ENCODE measurements around the gene PCDHGA1.

Gene PCDHGA1

DNA sequence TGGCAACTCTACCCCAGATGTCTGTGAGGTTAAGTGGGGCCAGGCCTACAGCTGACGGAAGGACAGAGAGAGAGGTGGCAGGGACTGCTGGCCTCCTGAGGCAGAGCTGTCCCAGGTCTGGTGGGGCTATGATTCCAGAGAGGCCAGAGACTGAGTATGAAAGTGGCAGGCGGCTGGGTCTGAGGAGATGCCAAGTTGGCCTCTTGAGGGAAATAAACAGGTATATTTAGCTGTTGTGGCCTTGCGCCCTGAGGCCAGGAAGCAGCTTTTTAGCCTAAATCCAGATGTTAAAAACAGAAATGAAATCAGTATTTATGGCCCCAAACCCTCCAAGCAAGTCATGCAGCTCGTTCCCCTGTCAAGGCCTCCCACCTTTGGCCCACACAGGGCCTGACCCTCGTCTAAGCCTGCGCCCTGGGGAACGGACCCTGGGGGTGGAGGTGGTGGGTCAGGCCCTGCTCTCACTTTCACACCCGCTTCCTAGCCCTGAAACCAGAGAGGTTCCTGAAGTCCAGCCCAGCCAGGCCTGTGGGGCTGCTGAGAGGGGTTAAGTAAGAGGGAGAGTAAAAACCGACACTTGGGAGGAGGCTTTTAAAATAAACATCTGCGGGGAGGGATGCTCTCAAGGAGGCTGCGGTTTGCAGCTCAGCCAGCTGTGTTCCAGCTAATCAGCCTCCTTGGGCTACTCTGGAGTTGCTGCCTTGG, 177.2 kb downstream of the PCDHGA1 start:
- TF ChIP-seq, protein P1, sequence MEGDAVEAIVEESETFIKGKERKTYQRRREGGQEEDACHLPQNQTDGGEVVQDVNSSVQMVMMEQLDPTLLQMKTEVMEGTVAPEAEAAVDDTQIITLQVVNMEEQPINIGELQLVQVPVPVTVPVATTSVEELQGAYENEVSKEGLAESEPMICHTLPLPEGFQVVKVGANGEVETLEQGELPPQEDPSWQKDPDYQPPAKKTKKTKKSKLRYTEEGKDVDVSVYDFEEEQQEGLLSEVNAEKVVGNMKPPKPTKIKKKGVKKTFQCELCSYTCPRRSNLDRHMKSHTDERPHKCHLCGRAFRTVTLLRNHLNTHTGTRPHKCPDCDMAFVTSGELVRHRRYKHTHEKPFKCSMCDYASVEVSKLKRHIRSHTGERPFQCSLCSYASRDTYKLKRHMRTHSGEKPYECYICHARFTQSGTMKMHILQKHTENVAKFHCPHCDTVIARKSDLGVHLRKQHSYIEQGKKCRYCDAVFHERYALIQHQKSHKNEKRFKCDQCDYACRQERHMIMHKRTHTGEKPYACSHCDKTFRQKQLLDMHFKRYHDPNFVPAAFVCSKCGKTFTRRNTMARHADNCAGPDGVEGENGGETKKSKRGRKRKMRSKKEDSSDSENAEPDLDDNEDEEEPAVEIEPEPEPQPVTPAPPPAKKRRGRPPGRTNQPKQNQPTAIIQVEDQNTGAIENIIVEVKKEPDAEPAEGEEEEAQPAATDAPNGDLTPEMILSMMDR (IDR thresholded peaks at IDR 0.05; ENCODE audit: control extremely low read depth, extremely low read depth, low read depth, missing control alignments), result no peak
- peak; percentile 63 for DNase-seq (ENCODE audit: extremely low spot score)
- POLR2A ChIA-PET, result no interaction called here
- CTCF ChIA-PET, result interaction anchor here (0.9 to 14.8 kb wide), 19 partner anchors 8 to 177 kb away, joined by 3 to 214 read pairs (median 5); partner anchors contain the start of genes PCDHGA1, PCDHGA10, PCDHGA11 and PCDHGB7

DNA sequence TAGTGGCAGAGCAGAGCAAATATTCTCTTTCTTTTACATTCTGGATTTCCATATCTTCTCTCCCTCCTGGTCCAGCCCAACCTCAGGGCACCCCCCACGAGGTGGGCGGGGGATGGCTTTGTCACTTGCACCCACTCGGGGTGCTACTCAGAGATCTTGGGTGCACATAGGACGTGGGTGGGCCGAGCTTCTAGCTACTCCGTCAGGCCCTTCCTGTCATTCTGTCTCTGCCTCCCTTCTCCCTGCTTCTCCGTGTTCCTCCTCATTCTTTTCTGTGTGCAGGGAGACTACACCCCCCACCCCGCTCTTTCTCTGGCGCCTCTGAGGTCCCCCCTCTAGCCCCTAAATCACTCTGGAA, 178.1 kb downstream of the PCDHGA1 start:
- ChIA-PET CTCF (interaction anchor here (0.9 to 14.8 kb wide), 16 partner anchors 9 to 178 kb away, joined by 3 to 214 read pairs (median 8); partner anchors contain the start of genes PCDHGA1, PCDHGA10, PCDHGA11 and PCDHGB7), POLR2A (no interaction called here)
- TF ChIP-seq, protein P1 (IDR thresholded peaks at IDR 0.05; ENCODE audit: control extremely low read depth, extremely low read depth, low read depth, missing control alignments), result no peak
- no peak for DNase-seq (ENCODE audit: extremely low spot score)

DNA sequence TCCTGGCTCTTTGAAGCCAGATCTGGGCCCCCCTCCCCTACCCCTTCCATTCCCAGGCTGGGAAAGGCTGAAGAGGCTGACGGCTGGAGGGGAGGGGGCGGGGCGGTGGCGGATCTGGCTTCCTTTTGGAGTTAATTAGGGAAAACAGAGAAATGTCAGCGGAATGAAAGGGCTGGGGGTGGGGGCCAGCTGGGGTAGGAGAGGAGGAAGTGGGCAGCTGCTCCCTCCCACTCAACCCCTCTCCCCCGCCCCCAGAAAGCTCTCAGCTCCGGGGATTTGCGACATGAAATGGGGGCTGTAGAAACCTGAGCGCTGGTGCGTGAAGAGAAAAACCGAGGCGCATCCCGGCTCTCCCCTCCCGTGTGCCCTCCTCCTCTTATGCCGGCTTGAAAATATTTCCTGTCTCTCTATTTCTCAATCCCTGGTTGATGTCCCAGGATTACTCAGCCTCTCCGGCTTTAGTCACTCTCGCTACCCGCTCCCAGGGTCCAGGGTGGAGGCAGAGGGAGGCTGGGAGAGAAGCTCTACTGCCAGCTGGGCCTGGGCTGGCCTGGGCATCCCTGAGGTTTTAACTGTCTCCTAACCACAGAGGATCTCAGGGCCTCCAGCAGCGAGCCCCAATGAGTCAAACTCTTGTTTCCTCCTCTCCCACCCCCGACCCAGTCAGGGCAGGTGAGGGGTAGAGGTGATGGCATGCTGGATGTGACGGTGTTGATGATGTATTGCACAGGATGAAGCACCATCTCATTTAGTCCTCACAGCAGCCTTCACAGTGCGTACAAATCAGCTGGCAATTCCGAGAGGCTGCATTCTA, 178.7 kb downstream of the PCDHGA1 start:
- ChIA-PET POLR2A (interaction anchor here (0.6 kb wide), 1 partner anchor 19 kb away, joined by 3 read pairs; no protein-coding TSS in a partner anchor), CTCF (interaction anchor here (0.7 to 14.8 kb wide), 19 partner anchors 9 to 180 kb away, joined by 3 to 214 read pairs (median 4); partner anchors contain the start of genes DIAPH1, PCDHGA1, PCDHGA10 and PCDHGA11)
- TF ChIP-seq, protein P1 (IDR thresholded peaks at IDR 0.05; ENCODE audit: control extremely low read depth, extremely low read depth, low read depth, missing control alignments), result no peak
- DNase-seq (ENCODE audit: extremely low spot score), result peak; percentile 38

DNA sequence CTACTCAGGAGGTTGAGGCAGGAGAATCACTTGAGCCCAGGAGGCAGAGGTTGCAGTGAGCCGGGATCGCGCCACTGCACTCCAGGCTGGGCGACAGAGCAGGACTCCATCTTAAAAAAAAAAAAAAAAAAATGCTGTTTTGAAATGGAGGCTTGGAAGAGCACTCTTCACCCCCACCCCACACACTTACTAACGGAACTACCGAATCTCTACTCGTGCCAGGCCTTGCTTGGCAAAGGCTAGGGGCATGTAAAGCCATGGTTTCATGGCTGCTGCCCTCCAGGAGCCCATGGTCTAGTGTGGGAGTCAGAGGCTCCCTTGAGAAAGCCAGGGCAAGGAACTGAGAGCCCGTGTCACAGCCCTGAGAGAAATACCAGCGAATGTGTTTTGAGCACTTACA, 179.8 kb downstream of the PCDHGA1 start:
- DNase-seq (ENCODE audit: extremely low spot score), result no peak
- ChIA-PET POLR2A (interaction anchor here (0.7 kb wide), 1 partner anchor 8 kb away, joined by 10 read pairs; no protein-coding TSS in a partner anchor), CTCF (interaction anchor here (1.0 to 14.8 kb wide), 12 partner anchors 10 to 182 kb away, joined by 3 to 214 read pairs (median 8); partner anchors contain the start of genes DIAPH1, PCDHGA10, PCDHGA11 and PCDHGB7)
- TF ChIP-seq, protein P1 (IDR thresholded peaks at IDR 0.05; ENCODE audit: control extremely low read depth, extremely low read depth, low read depth, missing control alignments), result no peak

DNA sequence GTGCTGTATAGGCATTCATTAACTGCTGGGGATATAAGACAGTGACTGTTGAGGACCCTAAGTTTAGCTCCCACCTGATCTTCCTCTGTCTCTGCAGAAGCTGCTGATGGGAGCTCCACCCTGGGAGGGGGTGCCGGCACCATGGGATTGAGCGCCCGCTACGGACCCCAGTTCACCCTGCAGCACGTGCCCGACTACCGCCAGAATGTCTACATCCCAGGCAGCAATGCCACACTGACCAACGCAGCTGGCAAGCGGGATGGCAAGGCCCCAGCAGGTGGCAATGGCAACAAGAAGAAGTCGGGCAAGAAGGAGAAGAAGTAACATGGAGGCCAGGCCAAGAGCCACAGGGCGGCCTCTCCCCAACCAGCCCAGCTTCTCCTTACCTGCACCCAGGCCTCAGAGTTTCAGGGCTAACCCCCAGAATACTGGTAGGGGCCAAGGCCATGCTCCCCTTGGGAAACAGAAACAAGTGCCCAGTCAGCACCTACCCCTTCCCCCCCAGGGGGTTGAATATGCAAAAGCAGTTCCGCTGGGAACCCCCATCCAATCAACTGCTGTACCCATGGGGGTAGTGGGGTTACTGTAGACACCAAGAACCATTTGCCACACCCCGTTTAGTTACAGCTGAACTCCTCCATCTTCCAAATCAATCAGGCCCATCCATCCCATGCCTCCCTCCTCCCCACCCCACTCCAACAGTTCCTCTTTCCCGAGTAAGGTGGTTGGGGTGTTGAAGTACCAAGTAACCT, 180.7 kb downstream of the PCDHGA1 start:
- ChIA-PET POLR2A (no interaction called here), CTCF (interaction anchor here (1.4 to 14.8 kb wide), 13 partner anchors 10 to 95 kb away, joined by 3 to 214 read pairs (median 28); partner anchors contain the start of genes PCDHGA10, PCDHGA11, PCDHGB7 and PCDHGC3)
- TF ChIP-seq, protein P1 (IDR thresholded peaks at IDR 0.05; ENCODE audit: control extremely low read depth, extremely low read depth, low read depth, missing control alignments), result no peak
- peak; percentile 62 for DNase-seq (ENCODE audit: extremely low spot score)

Measured in GM10248 (cell line).